ENCODE measurements around the gene NCAM1. TPM values are rescaled to one million over a fixed set of nuclear protein-coding genes. Genes with fewer than 3 reads are reported as not detected.

The NCAM1 gene
- total and polyA plus RNA-seq, 2 donors (not counting 3 experiments of a cell fraction or from before 2014, with no cell fraction given): 0.03 TPM; not detected in 1

DNA sequence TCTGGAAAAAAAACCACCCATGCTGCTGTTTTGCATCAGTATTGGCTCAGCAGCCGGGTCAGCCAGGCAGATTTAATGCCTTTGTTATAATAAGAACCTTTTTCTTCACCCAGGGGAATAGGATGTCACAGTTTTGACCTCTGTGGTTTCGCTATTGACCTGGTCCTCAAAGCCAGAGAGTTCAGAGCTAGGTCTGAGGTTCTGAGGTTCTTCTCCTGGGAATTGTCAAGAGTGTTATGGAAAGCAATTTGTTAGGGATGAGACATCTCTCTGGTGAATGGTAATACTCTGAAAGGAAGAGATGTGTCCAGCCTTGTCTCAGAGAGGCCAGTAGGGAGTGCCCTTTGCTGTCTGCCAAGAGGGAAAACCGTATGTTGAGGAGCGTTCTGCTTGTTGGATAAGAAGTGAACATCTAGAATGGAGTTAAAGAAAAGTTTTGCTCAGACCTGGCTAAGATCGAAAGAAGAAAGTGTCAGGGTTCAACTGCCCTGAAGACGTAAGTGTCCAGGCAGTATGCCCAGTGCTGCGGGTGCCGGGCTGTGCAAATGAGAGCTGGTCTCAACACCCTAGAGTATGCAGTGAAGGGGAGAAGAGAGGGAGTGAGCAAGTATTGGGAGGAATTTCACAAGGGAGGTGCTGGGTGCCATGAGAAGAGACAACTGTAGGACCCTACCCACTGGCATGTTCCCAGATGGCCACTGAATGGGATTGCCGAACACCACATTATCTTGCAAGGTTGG lies 202.2 kb downstream of the NCAM1 start:
- no peak for TF ChIP-seq JUN (IDR thresholded peaks at IDR 0.05; ENCODE audit: borderline replicate concordance, insufficient read depth, insufficient read length, low read depth)
- no peak for TF ChIP-seq GATA2 (IDR thresholded peaks at IDR 0.05; ENCODE audit: insufficient read depth, insufficient read length, low read depth, low read length)
- TF ChIP-seq EZH2 (IDR thresholded peaks at IDR 0.05; ENCODE audit: borderline replicate concordance, low read depth, low read length, severe bottlenecking): no peak
- no peak for TF ChIP-seq MYC (IDR thresholded peaks at IDR 0.05; ENCODE audit: low read depth, low read length)
- no peak for TF ChIP-seq FOS (IDR thresholded peaks at IDR 0.05; ENCODE audit: borderline replicate concordance, insufficient read depth, low read length)
- TF ChIP-seq CTCF (IDR thresholded peaks at IDR 0.05; ENCODE audit: extremely low read depth in 1 of 2, insufficient read depth in 1 of 2, low read depth in 1 of 2, low read length in 2 of 2): no peak
- TF ChIP-seq, protein P1, sequence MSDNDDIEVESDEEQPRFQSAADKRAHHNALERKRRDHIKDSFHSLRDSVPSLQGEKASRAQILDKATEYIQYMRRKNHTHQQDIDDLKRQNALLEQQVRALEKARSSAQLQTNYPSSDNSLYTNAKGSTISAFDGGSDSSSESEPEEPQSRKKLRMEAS (IDR thresholded peaks at IDR 0.05; ENCODE audit: insufficient read depth, insufficient read length): no peak
- no peak for TF ChIP-seq POLR2AphosphoS5 (IDR thresholded peaks at IDR 0.05; ENCODE audit: insufficient read depth, low read depth, low read length)
- no peak for TF ChIP-seq POLR2A (IDR thresholded peaks at IDR 0.05; ENCODE audit: low read depth, low read length)
- Histone ChIP-seq H3K4me2 (ENCODE audit: insufficient read depth, low read length) (no peak overlapping the region), H3K9me1 (replicated peaks; ENCODE audit: control insufficient read depth, extremely low read depth, insufficient read depth, low read length) (no peaks in the 10 kb centered on the region), H3K9me3 (replicated peaks; ENCODE audit: control insufficient read depth, insufficient read depth, low read length) (peaks cover 2% of the 10 kb centered on the region), H3K79me2 (ENCODE audit: control insufficient read depth, insufficient read depth, low read length) (no peaks in the 10 kb centered on the region), H3K36me3 (ENCODE audit: control insufficient read depth in 2 of 2, extremely low read depth in 1 of 2, insufficient read depth in 2 of 2, low read length in 2 of 2) (no peaks in the 10 kb centered on the region), H2AFZ (ENCODE audit: low read depth, low read length) (no peak overlapping the region), H3K9ac (replicated peaks; ENCODE audit: extremely low read depth, insufficient read depth, low read length) (no peak overlapping the region), H3K27me3 (ENCODE audit: control insufficient read depth in 2 of 2, insufficient read depth in 2 of 2, low read length in 2 of 2) (no peaks in the 10 kb centered on the region), H4K20me1 (replicated peaks; ENCODE audit: control insufficient read depth, extremely low read depth, insufficient read depth, low read length) (no peaks in the 10 kb centered on the region), H3K27ac (ENCODE audit: insufficient read depth, low read depth, low read length) (no peak overlapping the region), H3K4me1 (ENCODE audit: control insufficient read depth, extremely low read depth, insufficient read depth, low read length) (no peaks in the 10 kb centered on the region), H3K4me3 (replicated peaks in 1 of 3; ENCODE audit: insufficient read depth in 1 of 3, low read depth in 1 of 3, low read length in 3 of 3) (no peak overlapping the region)
- POLR2A ChIA-PET: no interaction called here
- DNase-seq (ENCODE audit: low read depth, low spot score): no peak
- intact Hi-C loops (cut with micrococcal nuclease): no loop called here
- BruUV-seq (replicated peaks): no TSS peak
- dilution Hi-C loops (cut with MboI; ENCODE audit: extremely low pct_ligation_motif_present, low sequenced_read_pairs): no loop called here
- CTCF ChIA-PET: no interaction called here
- FAIRE-seq: no peak

All from endothelial cell of umbilical vein (primary cell).